ENCODE results near the gene CTU2.

DNA sequence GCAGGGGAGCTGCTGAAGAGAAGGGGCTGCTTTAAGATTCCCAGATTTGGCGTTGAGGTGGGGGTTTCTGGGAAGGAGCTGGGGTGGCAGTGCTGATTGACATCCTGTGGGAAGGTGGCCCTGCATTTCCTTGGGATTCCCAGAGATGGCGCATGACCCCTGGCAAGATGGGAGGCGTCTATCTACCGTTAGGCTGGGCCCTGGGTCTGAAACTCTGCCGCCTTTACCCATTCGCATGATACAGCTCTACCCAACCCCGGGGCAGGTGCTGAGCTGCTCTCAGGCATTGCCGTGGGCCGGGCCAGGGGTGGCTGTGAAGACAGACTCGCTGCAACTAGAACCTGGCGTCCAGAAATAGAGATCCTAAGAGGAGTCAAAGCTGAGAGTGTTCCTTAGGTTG, 33.5 kb upstream of the CTU2 start:
- TF ChIP-seq GATA2 (IDR thresholded peaks at IDR 0.05; ENCODE audit: low read depth, low read length) (no peak), GATA3 (IDR thresholded peaks at IDR 0.05; ENCODE audit: low read depth, low read length) (no peak)

All from SH-SY5Y (cell line).